Measurements from ENCODE around the gene TLR6.
"Not testable (repeated sequence)": the region's sequence is repeated elsewhere in the genome, so short reads cannot be mapped to it uniquely, and the experiment has no call there.

Gene TLR6

GRCh38 chr4:38785041-38785790 is 71.4 kb downstream of the TLR6 start:
- DNase-seq, result no peak

GRCh38 chr4:38784141-38784540 is 72.5 kb downstream of the TLR6 start:
- no peak for DNase-seq

GRCh38 chr4:38783109-38783460 is 73.5 kb downstream of the TLR6 start:
- no peak for DNase-seq

GRCh38 chr4:38782452-38783108 is 74.0 kb downstream of the TLR6 start, which contains the start of gene TLR10:
Gene TLR10, minus strand, starts transcription at chr4:38782990. Its CDS starts 7,400 bp downstream, at chr4:38775590.
- peak; percentile 26 for DNase-seq

GRCh38 chr4:38781854-38782261 is 74.8 kb downstream of the TLR6 start:
- DNase-seq, result no peak

- no peak for DNase-seq
Observed at GRCh38 chr4:38780833-38781484, 75.7 kb downstream of the TLR6 start.

- no peak for DNase-seq
Observed at GRCh38 chr4:38779790-38780189, 76.8 kb downstream of the TLR6 start.

- DNase-seq, result not testable (repeated sequence)
Observed at GRCh38 chr4:38777925-38778324, 78.7 kb downstream of the TLR6 start.

- no peak for DNase-seq
Observed at GRCh38 chr4:38775326-38775725, 81.3 kb downstream of the TLR6 start.

- DNase-seq, result no peak
Observed at GRCh38 chr4:38774181-38774955, 82.2 kb downstream of the TLR6 start.
